ENCODE results near the gene CYP4F8. TPM values are rescaled to one million over a fixed set of nuclear protein-coding genes. Genes with fewer than 3 reads are reported as not detected.

The CYP4F8 gene
- total RNA-seq, 4 donors from 2014 or later: not detected

DNA sequence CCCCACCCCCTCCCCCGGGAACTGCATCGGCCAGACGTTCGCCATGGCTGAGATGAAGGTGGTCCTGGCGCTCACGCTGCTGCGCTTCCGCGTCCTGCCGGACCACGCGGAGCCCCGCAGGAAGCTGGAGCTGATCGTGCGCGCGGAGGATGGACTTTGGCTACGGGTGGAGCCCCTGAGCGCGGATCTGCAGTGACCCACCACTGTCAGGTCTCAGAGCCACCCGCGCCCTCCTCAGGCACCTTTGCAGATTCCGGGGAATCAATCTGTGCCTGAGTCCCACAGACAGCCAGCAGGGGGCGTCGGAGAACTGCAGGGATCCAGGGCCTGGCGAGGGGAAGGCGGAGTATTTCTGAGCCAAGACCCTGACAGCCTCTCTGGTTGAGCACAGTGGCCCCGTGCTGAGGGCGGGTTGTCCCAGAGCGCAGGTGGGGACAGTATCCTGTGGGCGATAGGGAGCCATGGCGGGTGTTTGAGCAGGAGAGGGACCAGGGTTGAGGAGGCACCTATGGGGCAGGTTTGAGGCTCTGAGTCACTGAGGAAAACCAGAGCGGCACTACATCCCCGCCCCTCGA lies 30.4 kb upstream of the CYP4F8 start:
- TF ChIP-seq, protein P1, sequence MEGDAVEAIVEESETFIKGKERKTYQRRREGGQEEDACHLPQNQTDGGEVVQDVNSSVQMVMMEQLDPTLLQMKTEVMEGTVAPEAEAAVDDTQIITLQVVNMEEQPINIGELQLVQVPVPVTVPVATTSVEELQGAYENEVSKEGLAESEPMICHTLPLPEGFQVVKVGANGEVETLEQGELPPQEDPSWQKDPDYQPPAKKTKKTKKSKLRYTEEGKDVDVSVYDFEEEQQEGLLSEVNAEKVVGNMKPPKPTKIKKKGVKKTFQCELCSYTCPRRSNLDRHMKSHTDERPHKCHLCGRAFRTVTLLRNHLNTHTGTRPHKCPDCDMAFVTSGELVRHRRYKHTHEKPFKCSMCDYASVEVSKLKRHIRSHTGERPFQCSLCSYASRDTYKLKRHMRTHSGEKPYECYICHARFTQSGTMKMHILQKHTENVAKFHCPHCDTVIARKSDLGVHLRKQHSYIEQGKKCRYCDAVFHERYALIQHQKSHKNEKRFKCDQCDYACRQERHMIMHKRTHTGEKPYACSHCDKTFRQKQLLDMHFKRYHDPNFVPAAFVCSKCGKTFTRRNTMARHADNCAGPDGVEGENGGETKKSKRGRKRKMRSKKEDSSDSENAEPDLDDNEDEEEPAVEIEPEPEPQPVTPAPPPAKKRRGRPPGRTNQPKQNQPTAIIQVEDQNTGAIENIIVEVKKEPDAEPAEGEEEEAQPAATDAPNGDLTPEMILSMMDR (IDR thresholded peaks at IDR 0.05; ENCODE audit: low read depth): no peak

DNA sequence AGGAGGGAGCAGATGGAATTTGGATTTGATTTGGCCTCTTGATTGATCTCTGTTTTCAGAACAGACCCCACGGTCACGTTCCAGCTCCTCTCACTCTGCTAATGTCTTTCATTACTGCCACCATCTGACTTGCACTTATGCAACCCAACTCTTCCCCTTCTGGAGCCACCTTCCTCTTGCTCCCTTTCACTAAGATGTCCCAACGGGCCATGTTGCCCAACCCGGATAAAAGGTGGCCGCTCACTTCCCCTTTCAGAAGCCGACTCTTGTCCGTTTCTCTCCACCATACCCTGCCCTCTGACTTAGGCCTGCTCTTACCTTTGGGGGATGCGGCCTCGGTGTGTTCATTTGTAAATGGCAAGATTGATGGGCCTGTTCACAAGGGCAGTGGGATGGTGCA lies 27.4 kb upstream of the CYP4F8 start:
- TF ChIP-seq, protein P1 (IDR thresholded peaks at IDR 0.05; ENCODE audit: low read depth): no peak

DNA sequence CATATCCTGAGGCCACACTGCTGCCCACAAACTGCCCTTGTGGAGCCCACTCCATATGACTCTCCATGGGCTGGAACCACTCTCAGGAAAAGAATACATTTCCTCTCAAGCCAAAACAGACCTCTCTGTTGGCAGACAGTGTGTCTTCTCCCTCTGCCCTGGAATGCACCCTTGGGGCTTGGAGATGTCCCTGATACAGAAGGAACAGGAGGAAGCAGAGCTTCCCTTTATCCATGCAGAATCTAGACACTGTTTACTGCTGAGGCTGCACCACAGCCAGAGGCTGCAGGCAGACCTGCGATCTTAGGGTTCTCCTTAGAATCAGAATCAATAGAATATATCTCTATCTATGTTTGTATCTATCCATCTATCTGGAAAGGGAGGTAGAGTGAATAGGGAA lies 26.8 kb upstream of the CYP4F8 start:
- TF ChIP-seq, protein P1 (IDR thresholded peaks at IDR 0.05; ENCODE audit: low read depth): no peak

- TF ChIP-seq, protein P1 (IDR thresholded peaks at IDR 0.05; ENCODE audit: low read depth): no peak
These were observed 25.1 kb upstream of the CYP4F8 start for GRCh38 chr19:15589760-15590451.

DNA sequence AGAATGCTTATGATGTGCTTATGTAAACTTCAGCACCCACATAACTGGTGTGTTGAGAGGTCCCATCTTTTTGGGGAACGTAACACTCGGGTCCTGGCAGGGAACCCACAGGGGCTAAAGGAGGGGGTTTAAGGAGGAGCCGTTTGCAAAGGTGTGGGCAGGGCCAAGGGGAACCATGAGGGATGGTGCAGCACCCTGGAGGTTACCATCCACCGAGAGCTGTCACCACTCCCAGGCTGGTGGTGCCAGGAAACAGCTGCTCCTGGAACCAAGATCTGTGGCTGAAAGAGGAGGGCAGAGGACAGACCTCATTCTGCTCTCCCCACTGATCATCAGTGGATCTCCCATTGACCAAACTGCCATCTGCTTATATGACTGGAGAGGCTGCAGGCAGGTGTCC lies 23.2 kb upstream of the CYP4F8 start:
- TF ChIP-seq, protein P1 (IDR thresholded peaks at IDR 0.05; ENCODE audit: low read depth): no peak

DNA sequence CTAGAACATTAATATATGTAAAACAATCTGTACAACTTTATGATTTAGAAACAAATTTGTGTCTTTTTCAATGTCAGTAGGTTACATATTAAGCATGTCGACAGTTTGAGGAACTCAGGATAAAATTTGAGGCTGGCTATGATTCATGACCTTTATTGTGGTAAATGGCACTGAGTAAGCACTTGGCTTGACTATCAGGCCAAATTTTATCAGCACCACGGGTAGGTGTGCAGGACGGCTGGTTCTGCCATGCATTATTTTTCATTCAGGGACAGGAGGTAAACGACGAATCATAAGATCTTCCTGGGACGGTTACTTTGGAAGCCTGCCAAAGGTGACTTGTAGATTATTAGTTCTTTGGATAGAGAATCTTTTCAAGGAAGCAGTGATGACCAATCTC lies 19.9 kb upstream of the CYP4F8 start:
- TF ChIP-seq, protein P1 (IDR thresholded peaks at IDR 0.05; ENCODE audit: low read depth): no peak

GRCh38 chr19:15609261-15609660 lies 5.8 kb upstream of the CYP4F8 start:
- TF ChIP-seq, protein P1 (IDR thresholded peaks at IDR 0.05; ENCODE audit: low read depth): no peak
